AG09309 (cell line): ENCODE data around the gene SSUH2.
"Not testable (repeated sequence)": the region's sequence is repeated elsewhere in the genome, so short reads cannot be mapped to it uniquely, and the experiment has no call there.

Source experiments
- DNase-seq: peaks from one replicate; pipeline ENCODE4 v3.0.0-alpha.2; 2010; ENCODE audit warnings: low read depth
- H3K4me3 ChIP-seq: 2 replicates; pipeline ENCODE4 v1.5.1; 2011; ENCODE audit warnings: mild to moderate bottlenecking, low read depth, low read length, moderate library complexity; ENCODE audit not compliant: control insufficient read depth
- CTCF ChIP-seq: IDR thresholded peaks from 2 replicates; pipeline ENCODE4 v1.5.1; 2011; ENCODE audit warnings: mild to moderate bottlenecking, low read depth, low read length, inconsistent platforms; ENCODE audit not compliant: insufficient read depth, control insufficient read depth; ENCODE audit errors: missing control alignments

The SSUH2 gene

GRCh38 chr3:8589880-8590556 is 54.6 kb downstream of the SSUH2 start:
- TF ChIP-seq CTCF = no peak
- DNase-seq = peak; percentile 69
- no peak overlapping the region for H3K4me3 ChIP-seq

GRCh38 chr3:8584661-8585060 is 59.9 kb downstream of the SSUH2 start:
- DNase-seq = no peak
- no peak for TF ChIP-seq CTCF
- no peak overlapping the region for H3K4me3 ChIP-seq

GRCh38 chr3:8581806-8582445 is 62.7 kb downstream of the SSUH2 start:
- no peak overlapping the region for H3K4me3 ChIP-seq
- DNase-seq = no peak
- TF ChIP-seq CTCF = no peak

GRCh38 chr3:8581373-8581772 is 63.2 kb downstream of the SSUH2 start:
- H3K4me3 ChIP-seq = no peak overlapping the region
- DNase-seq = no peak
- TF ChIP-seq CTCF = no peak

GRCh38 chr3:8580434-8580833 is 64.2 kb downstream of the SSUH2 start:
- DNase-seq = not testable (repeated sequence)

GRCh38 chr3:8579943-8580342 is 64.7 kb downstream of the SSUH2 start:
- H3K4me3 ChIP-seq = no peak overlapping the region
- DNase-seq = no peak
- no peak for TF ChIP-seq CTCF

More at GRCh38 chr3:8580434-8580833, 64.2 kb downstream of the SSUH2 start:
- H3K4me3 ChIP-seq = not testable (repeated sequence)

GRCh38 chr3:8579096-8579495 is 65.5 kb downstream of the SSUH2 start:
- no peak overlapping the region for H3K4me3 ChIP-seq
- DNase-seq = no peak
- TF ChIP-seq CTCF = no peak
